Measurements from ENCODE around the gene CCIN.
A peak's percentile ranks its signal among the peaks of the same experiment; 100 is the strongest.
"Not testable (repeated sequence)": the region's sequence is repeated elsewhere in the genome, so short reads cannot be mapped to it uniquely, and the experiment has no call there.

The CCIN gene

DNA sequence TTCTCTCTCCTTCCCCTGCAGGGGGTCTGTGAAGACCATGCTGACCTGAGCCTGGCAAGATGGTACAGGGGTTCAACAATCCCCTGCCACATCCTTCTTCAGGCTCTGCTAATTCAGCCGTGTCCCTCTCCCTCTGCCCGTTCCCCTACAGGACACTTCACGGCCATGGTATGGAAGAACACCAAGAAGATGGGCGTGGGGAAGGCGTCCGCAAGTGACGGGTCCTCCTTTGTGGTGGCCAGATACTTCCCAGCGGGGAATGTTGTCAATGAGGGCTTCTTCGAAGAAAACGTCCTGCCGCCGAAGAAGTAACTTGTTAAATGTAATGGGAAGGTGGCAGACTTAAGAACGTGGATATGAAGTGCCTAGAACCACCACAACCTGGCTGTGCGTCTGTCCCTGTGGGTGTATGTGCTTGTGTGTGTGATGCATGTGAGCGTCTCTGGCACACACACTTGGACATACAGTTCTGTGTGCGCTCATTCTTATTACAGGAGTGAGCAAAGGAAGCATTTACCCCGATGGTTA is 6.9 kb upstream of the CCIN start:
- no peak for DNase-seq

DNA sequence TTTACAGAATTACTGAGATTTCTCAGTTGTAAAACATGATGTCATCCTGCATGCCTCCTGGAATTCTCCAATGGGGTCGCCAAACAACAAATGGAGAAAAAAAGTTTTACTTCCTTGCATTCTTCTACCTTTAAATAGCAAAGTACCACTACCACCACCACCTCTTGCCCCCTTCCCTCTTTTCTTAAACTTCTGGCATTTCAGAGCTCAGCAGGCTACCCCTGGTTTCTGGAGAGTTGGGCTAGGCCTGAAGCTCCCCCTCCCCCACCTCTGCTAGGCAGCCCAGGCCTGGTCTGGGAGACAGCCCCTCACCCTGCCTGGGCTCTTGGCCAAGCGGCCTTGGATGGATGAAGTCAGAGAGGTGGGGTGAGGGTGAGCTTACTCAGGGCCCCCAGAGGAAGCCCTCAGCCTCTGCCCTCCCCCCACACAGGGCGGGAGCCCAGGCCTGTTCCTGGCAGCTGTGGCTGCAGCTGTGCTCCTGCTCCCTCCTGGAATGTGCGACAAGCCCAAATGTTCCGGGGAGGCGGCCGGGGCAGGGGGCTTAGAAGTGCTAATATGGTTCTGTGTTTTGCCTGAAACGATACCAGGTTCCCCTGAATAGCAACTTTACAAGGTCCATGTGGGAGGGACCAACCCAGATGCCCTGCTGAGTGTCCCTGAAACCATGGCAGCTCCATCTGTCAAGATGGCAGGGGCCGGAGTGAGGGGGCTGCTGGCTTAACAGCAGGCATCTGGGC is 6.0 kb upstream of the CCIN start:
- DNase-seq: peak; percentile 22

DNA sequence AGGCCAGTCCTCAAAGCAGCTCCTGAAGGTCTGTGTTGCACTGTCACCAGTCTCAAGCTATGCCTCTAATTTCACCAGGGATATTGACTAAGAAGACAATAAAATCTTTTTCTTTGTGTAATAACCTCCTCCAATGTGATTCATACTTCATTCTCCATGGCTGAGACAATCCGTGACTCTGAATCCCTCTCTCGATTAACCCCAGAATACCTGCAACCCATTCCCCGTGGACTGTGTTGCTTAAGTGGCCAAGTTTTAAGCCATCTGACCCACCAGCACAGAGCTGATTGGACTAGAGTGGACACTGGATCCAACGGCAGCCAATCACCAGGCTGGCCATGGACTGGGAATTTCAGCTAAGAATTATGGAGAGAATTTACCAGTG is 5.4 kb upstream of the CCIN start:
- DNase-seq: peak; percentile 47

DNA sequence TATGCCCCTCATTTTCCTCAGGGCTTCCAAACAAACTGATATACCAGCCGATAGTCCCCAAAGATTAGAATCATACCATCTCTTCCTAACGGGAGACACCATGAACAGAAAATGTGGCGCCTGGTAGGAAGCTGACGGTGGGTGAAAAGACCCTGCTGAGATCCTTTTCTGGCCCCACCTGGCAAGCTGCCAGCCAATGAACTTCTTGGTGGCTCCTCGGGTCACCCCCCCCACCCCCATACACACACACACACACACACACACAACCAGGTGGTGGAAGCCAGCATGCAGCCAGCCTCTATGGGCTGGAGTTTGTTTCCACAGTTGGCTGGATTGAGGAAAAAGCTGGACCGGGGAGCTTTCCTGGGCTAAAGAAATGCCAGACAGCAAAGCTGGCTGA is 4.8 kb upstream of the CCIN start:
- no peak for DNase-seq

DNA sequence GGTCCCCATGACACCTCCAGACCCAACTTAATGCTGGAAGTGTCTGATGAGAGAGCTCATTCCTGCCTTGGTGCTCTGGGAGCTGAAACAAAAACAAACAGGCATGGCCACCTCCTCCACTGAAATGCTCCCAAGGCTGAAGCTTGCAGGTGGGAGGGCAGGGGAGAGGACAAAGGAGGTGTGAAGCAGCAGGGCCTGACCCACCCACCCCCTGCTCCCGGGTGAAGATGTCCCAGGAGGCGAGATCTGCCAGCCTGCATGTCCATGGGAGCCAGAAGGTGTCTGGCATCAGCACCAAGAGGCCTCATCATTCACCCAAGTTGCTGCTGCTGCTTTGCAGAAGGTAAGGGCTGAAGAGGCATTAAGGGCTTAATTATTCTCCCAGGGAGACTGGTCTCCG is 4.2 kb upstream of the CCIN start:
- no peak for DNase-seq

DNA sequence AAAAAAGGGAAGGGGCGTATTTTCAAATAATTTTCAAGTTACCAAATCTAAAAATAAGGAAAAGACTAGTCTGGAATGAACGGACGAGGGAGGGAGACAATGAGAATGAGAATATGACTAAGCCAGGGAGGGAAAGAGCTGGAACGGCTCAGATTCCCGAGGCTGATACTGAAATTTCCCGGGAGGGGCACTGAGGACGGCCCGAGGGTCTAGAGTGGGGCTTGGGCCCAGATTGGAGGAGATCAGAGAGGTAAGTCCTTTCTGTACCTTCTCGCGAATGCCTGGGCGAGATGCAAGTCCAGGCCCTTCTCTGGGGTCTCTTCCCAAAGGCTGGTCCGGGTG is 3.4 kb upstream of the CCIN start:
- DNase-seq: no peak

DNA sequence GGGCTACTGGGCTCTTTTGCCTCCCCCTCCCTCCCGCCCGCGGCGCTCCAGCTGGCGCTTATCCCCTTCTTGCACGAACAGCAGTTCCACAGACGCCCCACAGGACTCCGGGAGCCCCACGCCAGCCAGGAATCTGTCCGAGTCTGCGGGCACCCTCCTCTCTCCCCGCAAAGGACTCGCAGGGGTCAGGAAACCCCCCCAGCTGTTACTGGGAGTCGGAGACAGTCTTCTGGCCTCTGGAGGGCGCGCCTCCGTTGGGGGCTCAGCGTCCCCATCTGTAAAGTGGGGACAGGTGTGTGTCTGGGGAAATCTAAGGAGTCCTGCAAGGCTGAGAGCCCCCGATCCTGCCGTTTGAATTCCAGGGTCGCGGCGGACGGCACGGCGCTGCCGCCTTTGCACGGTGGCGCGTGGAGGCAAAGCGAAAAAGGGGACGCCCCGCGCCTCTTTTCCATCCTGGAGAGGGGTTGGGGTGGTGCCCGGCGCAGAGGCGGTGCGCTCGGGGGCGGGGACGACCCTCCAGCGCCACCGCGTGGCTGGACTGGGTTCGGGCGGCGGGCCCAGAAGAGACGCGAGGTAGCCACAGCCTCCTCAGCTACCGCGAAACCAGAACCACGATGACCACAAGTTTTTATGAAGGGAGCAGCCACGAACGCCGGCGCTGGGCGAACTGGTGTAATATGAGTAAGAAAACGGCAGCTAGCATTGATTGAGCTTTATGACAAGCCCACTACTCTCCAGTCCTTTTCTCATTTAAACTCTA is 2.8 kb upstream of the CCIN start:
- peak; percentile 78 for DNase-seq

DNA sequence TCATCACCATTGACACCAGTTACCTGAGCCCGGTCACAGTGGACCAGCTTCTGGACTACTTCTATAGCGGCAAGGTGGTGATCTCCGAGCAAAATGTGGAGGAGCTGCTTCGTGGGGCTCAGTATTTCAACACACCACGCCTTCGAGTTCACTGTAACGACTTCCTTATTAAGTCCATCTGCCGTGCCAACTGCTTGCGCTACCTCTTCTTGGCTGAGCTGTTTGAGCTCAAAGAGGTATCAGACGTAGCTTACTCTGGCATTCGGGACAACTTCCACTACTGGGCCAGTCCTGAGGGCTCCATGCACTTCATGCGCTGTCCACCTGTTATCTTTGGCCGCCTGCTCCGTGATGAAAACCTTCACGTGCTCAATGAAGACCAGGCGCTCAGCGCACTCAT is 520 bp downstream of the CCIN start:
- no peak for DNase-seq

DNA sequence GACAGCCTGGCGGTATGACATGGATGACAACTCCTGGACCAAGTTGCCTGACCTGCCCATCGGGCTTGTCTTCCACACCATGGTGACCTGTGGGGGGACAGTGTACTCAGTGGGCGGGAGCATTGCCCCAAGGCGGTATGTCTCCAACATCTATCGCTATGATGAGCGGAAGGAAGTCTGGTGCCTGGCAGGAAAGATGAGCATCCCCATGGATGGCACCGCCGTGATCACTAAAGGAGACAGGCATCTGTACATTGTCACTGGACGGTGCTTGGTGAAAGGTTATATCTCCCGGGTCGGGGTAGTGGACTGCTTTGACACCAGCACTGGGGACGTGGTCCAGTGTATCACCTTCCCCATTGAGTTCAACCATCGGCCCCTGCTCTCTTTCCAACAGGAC is 1.3 kb downstream of the CCIN start:
- DNase-seq: no peak

DNA sequence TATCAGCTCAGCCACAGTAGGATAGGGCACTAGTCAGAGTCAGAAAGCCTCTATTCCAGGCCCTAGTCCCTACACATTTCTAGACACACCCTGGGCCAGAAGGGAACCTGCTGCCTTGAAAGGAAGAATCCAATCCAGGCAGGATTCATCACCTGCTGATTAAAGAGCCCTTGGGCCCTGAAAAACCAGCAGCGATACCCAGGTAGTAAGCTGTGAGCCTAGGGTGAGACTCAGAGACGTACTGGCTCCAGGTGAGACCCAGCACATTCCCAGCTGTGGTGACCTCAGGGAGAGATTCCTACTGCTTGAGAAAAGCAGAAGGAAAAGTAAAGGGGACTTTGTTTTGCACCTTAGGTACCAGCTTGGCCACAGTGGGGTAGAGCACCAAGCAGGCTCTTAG is 4.7 kb downstream of the CCIN start:
- no peak for DNase-seq

DNA sequence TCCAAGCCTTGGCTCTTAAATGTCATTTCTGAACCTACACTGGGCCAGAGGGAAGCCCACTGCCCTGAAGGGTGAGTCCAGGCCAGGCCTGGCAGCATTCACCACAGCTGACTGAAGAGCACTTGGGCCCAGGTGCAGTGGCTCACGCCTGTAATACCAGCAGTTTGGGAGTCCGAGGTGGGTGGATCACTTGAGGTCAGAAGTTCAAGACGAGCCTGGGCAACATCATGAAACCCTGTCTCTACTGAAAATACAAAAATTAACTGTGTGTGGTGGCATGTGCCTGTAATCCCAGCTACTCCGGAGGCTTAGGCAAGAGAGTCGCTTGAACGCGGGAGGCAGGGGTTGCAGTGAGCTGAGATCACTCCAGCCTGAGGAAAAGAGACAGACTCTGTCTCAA is 5.1 kb downstream of the CCIN start:
- no peak for DNase-seq

DNA sequence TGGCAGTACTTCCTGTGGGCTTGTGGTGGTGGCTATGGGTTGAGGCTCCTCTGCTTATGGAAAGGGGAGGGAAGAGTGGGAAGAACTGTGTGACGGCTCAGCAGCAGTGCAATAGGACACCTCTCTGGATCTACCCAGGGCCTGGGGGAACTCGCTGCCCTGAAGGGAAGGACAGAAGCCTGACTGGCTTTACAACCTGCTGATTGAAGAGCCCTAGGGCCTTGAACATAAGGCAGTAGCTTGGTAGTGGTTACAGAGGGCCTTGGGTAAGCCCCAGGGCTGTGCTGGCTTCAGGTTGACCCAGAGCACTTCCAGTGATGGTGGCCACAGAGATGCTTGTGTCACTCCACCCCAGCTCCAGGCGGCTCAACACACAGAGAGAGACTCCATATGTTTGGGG is 5.5 kb downstream of the CCIN start:
- DNase-seq: no peak

DNA sequence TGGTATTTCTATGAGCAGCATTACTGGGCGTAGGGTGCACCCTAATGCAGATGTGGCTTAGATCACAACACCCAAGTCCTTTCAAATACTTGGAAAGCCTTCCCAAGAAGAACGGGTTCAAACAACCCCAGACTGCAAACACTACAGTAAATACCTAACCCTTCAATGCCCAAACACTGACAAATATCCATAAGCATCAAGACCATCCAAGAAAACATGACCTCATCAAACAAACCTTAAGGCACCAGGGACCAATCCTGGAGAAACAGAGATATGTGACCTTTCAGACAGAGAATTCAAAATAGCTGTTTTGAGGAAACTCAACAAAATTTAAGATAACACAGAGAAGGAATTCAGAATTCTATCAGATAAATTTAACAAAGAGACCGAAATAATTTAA is 6.0 kb downstream of the CCIN start:
- not testable (repeated sequence) for DNase-seq

DNA sequence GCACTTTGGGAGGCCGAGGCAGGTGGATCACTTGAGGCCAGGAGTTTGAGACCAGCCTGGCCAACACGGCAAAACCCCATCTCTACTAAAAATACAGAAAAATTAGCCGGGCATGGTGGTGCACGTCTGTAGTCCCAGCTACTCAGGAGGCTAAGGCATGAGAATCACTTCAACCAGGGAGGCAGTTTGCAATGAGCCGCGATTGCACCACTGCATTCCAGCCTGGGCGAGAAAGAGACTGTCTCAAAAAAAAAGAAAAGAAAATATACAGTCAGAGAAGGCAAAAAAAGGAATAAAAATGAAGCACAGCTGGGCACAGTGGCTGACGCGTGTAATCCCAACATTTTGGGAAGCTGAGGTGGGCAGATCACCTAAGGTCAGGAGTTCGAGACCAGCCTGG is 7.3 kb downstream of the CCIN start:
- DNase-seq: not testable (repeated sequence)

DNA sequence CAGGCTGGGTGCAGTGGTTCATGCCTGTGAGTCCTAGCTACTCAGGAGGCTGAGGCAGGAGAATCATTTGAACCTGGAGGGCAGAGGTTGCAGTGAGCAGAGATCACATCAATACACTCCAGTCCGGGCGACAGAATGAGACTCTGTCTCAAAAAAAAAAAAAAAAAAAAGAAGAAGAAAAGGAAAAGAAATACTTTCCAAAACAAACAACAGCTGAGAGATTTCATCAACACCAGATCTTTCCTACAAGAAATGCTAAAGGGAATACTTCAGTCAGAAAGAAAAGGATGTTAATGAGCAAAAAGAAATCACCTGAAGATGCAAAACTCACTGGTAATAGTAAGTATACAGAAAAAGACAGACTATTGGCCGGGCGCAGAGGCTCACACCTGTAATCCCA is 8.4 kb downstream of the CCIN start:
- DNase-seq: no peak

DNA sequence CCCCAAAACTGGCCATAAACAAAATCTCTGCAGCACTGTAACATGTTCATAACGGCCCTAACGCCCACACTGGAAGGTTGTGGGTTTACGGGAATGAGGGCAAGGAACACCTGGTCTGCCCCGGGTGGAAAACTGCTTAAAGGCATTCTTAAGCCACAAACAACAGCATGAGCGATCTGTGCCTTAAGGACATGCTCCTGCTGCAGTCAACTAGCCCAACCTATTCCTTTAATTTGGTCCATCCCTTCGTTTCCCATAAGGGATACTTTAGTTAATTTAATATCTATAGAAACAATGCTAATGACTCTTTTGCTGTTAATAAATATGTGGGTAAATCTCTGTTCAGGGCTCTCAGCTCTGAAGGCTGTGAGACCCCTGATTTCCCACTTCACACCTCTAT is 11.1 kb downstream of the CCIN start:
- DNase-seq: not testable (repeated sequence)

DNA sequence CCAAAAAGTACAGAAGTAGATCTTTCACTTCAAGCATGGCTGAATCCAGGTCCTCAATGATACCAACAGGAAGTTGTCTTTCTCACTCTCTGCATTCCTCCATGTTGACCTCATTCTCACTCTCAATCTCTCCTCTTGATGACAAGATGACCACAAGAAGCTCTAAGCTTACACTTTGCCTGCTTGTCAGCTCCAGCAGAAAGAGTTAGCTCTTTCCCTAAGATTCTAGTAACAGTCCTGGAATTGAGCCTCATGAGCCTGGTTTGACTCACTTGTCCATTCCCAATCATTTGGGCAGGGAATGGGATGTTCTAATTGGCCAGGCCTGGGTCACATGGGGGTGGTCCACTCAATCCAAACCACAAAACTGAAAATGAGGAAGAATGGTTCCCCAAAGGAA is 18.2 kb downstream of the CCIN start:
- DNase-seq: peak; percentile 88

DNA sequence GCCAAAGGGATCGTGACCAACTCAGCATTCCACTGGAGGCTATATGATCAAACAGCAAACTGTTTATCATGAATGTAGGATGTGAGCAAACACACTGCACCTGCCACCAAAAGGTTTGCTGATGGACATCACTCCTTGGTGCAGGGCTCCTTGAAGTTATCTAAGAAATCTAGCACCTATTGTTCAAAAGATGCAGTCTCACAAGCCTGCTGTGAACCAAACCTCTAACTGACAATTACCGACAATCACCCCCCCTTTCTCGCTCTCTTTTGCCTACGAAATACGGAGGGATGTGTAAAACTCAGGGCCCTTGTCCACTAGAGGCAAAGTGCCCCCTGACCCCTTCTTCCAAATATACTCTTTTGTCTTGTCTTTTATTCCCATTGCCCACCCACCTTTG is 19.0 kb downstream of the CCIN start:
- no peak for DNase-seq

DNA sequence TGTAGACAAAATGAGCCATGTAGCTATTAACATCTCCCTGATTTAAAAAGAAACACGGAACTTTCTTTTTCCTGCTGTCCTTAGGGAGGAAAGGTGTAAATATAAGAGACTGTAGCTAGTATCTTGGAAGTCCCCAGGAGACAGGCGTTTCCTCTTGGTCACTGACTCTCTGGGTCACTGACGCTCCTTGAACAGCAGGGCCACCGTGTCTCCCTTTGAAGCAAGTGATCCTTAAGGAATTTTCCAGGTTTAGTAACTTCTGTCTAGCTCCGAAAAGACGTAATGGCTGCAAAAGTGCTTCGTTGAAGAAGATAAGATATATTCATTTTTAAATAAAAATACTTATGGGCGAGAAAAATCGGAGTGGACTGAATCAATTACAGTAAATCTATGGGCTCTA is 20.8 kb downstream of the CCIN start:
- DNase-seq: no peak

DNA sequence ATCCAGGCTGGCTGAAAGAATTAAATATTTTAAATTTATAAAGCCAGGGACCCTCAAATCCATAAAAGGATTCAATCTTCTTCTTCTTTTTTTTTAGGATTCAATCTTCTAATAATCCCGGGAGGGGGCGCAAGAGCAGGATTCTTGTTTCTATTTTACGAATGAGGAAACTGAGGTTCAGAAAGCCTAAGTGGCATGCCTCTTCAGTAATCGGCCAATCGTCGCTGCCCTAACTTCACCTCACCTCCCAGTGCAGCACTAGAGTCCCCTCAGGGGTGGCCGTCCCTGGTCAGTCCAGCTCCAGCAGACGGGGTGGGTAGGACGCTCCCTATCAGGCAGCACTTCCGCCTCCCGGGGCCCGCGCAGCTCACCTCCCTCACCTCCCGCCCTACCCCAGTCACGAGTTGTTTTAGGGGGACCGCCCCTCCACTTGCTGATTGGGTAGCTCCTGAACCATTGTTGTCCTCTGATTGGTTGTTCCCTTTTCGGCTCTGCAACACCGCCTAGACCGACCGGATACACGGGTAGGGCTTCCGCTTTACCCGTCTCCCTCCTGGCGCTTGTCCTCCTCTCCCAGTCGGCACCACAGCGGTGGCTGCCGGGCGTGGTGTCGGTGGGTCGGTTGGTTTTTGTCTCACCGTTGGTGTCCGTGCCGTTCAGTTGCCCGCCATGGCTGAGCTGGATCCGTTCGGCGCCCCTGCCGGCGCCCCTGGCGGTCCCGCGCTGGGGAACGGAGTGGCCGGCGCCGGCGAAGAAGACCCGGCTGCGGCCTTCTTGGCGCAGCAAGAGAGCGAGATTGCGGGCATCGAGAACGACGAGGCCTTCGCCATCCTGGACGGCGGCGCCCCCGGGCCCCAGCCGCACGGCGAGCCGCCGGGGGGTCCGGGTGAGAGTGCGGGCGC is 21.5 kb downstream of the CCIN start, which contains the start of gene CLTA:
Gene CLTA (plus strand): TSS at position 534 of the 902 bp plus-strand sequence. CDS start 136 bp downstream, at position 670.
- DNase-seq: peak; percentile 99

DNA sequence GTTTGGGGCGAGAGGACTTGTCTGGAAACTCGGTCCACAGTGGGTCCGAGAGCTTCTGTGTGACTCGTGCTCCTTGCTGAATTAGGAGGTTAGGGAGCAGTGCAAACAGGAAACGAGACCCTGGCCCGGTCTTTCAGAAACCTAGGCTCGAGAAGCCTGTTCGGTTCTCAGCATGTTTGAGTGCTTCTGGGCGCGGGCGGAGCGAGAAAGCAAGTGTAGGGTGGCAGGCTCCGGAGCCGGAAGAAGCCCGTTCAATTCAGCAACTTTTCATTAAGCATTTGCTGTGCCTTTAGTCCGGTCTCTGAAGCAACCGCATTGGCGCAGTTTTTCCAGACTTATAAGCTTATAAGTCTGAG is 22.1 kb downstream of the CCIN start:
- DNase-seq: no peak

DNA sequence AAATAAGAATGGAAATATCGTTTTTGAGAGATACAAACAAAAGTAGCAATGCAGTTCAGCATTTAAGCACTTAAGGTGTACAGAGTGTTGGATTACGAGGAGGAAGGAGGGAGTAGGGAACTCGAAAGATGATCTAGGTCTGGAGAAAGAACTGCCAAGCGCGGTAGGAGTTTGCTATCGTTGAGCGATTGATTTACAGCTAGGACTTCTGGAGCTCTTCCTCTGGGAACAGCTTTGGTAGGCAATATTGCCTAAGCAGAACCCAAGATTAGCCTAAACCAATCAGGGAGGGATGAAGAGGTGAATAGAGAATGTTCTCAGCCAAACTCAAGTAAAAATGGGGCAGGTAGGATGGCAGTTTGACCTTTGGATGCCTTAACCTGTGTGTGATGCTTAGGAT is 22.5 kb downstream of the CCIN start:
- no peak for DNase-seq

DNA sequence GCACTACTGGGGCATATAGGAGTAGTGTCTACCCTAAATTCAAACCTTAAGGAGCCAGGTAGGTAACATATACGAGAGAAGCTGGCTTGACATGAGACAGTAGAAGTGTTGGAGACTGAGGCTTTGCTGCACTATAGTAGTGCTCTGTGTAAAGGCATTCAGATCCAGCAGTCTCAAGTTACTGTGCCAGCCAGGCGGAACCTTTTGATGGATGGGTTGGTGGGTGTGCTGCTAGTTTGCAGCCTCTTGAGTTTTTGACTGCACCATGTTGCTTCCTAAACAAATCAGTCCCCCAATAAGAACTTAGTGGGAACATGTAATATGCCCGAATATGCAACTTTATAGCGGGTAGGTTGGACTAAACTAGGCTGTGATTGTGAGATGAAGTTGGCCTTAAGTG is 23.0 kb downstream of the CCIN start:
- DNase-seq: no peak

DNA sequence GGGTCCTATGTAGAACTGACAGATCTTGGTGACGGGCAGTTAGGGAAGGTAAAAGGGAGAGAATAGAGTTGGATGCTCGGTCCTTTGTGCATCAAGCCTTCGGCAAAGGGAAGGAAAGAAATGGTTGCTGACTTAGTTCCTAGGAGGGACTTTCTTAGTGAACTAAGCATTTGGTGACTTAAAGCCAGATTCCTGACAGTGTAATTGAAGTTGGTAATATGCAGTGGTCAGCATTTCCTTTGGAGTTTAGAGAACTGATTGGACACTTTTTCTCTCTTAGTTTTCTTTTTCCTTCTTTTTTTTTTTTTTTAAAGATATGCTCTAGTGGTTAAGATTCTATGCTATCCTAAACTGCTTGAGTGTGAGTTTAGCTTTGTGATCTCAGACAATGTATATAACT is 23.8 kb downstream of the CCIN start:
- DNase-seq: no peak

Measured in HCEC 1CT (cell line).